Body of pancreas (tissue), 4 donors: ENCODE measurements around the gene TRAM2. TPM values are rescaled to one million over a fixed set of nuclear protein-coding genes. Genes with fewer than 3 reads are reported as not detected.

Experiments
- ATAC-seq: fragments of 150-250 bp; one replicate; pipeline ENCODE4 v1.9.1; 2016
- DNase-seq, 4 donors: peaks; one replicate each; pipeline ENCODE4 v3.0.0-alpha.2; 2019
- H3K27ac ChIP-seq, 4 donors: fragments of 200-600 bp; sonication (generic); 1 replicate in 3 of 4; 2 replicates in 1 of 4; pipeline versions ENCODE4 v1.5.1 to v1.6.1; 2016 to 2019; ENCODE audit warnings: mild to moderate bottlenecking in 1 of 4, mixed read lengths in 1 of 4, moderate library complexity in 1 of 4
- H3K27me3 ChIP-seq, 2 donors: fragments of 200-600 bp; sonication (generic); one replicate each; pipeline ENCODE4 v1.6.0; 2016; ENCODE audit warnings: mild to moderate bottlenecking in 1 of 2
- H3K36me3 ChIP-seq, 2 donors: fragments of 200-600 bp; sonication (generic); replicated peaks in 1 of 2; 2 replicates each; pipeline ENCODE4 v1.5.1; 2016; ENCODE audit warnings: low read depth in 2 of 2; ENCODE audit not compliant: insufficient read depth in 1 of 2
- H3K4me1 ChIP-seq: fragments of 200-600 bp; sonication (generic); one replicate; pipeline ENCODE4 v1.6.0; 2016
- H3K4me3 ChIP-seq, 2 donors: fragments of 200-600 bp; sonication (generic); 1 replicate in 1 of 2; 2 replicates in 1 of 2; pipeline ENCODE4 v1.5.1; 2016 to 2019
- H3K9me3 ChIP-seq, 3 donors: fragments of 200-600 bp; sonication (generic); 1 replicate in 2 of 3; 2 replicates in 1 of 3; pipeline ENCODE4 v1.5.1; 2016
- POLR2A ChIP-seq, 3 donors: fragments of 450-650 bp; IDR thresholded peaks; one replicate each; pipeline ENCODE4 v1.6.1; 2016; ENCODE audit warnings: antibody characterized with exemption in 3 of 3, mild to moderate bottlenecking in 2 of 3
- WGBS, 2 donors: methylation state at CpG; one replicate each; pipeline ENCODE4 v1.1.5; 2017; 5-methylcytosine and 5-hydroxymethylcytosine counted together
- intact Hi-C: fragments of 100-400 bp; cut with DNase I; formaldehyde crosslinking; loops from one replicate; pipeline ENCODE4 v1.15.1; 2023
- total RNA-seq, 2 donors: library from RNA; depleted of rRNA; stranded (reverse); fragments of >200 nt; gene quantifications; one replicate each; pipeline ENCODE4 v1.1.0, GENCODE V29; 2016
- TF ChIP-seq, protein P1 (sequence below), 7 experiments: fragments of 450-650 bp in 4 of 7; fragments of 200-600 bp in 3 of 7; sonication (generic) in 3 of 7; IDR thresholded peaks; one replicate each; pipeline ENCODE4 v1.5.1; 2016 to 2019; ENCODE audit warnings: antibody characterized with exemption in 7 of 7

The TRAM2 gene
- total RNA-seq, 2 donors from 2014 or later, result 6.7 to 7.9 TPM

DNA sequence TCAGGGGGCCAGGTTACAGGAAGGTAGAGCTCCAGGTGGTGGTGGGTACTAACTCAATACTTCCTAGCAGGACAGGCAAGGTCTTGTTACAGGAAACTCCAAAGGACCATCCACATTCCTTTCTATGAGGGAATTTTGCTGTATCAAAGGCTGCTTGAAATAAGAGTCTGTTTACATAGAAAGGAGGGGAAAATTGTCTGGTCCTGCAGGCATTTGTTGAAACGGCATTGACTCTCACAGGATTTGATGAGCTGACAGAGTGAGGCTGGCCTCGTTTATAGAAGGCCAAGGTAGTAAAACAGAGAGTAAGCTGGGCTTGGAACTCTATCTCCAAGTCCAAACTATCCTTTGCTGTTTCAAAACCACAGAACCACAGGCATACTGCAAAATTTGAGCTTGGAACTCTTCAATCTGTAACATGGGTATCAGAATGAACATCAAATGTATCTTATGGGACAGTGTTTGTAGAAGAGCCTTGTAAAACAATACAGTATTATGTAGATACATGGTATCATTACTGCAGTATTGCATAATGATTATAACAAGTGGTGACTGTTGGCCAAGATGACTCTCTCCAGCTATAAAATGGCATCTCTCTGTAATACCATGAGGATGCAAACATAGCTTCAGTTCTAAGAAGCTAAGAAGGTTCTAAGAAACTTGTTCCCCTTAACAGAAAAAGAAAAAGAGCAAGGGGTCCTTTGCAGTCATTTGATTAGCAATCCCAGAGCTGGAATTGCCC lies 61.5 kb downstream of the TRAM2 start:
- WGBS, 2 donors, result 71 to 78% methylated on average over 2 of the region's 2 CpGs
- DNase-seq, result no peak
- ATAC-seq, result no peak
- Histone ChIP-seq H3K36me3 (no peaks in the 10 kb centered on the region), H3K9me3 (no peaks in the 10 kb centered on the region), H3K27ac (no peak overlapping the region), H3K27me3 (no peaks in the 10 kb centered on the region), H3K4me3 (no peak overlapping the region), H3K4me1 (peaks cover 11% of the 10 kb centered on the region)
- no peak for TF ChIP-seq POLR2A (IDR thresholded peaks at IDR 0.05)
- TF ChIP-seq, protein P1, sequence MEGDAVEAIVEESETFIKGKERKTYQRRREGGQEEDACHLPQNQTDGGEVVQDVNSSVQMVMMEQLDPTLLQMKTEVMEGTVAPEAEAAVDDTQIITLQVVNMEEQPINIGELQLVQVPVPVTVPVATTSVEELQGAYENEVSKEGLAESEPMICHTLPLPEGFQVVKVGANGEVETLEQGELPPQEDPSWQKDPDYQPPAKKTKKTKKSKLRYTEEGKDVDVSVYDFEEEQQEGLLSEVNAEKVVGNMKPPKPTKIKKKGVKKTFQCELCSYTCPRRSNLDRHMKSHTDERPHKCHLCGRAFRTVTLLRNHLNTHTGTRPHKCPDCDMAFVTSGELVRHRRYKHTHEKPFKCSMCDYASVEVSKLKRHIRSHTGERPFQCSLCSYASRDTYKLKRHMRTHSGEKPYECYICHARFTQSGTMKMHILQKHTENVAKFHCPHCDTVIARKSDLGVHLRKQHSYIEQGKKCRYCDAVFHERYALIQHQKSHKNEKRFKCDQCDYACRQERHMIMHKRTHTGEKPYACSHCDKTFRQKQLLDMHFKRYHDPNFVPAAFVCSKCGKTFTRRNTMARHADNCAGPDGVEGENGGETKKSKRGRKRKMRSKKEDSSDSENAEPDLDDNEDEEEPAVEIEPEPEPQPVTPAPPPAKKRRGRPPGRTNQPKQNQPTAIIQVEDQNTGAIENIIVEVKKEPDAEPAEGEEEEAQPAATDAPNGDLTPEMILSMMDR (IDR thresholded peaks at IDR 0.05), result no peak
- intact Hi-C loops, result no loop called here

DNA sequence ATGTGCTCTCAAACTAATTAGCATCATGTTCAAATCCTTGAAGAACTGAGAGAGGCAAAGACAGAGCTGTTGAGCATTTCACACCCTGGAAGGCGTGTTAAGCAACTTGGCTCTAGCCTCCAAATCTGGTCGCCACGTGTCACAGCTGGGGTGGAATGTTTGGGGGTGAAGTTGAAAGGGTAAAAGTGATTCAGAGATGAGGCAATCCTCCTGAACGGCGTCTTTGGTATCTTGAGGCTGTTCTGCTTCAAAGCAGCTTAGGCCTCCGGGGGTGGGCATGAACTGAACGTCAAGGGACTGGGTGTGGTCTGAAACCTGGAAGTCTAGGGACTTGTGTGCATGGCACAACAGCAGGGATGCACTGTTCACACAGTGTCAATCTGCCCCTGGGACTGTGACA lies 62.3 kb downstream of the TRAM2 start:
- TF ChIP-seq POLR2A (IDR thresholded peaks at IDR 0.05), result no peak
- TF ChIP-seq, protein P1 (IDR thresholded peaks at IDR 0.05), result no peak
- no peak overlapping the region for H3K4me3 ChIP-seq
- intact Hi-C loops, result no loop called here
- H3K27ac ChIP-seq, result no peak overlapping the region
- H3K9me3 ChIP-seq, result no peaks in the 10 kb centered on the region
- H3K27me3 ChIP-seq, result no peaks in the 10 kb centered on the region
- DNase-seq (no peak), ATAC-seq (no peak)
- no peaks in the 10 kb centered on the region for H3K36me3 ChIP-seq
- WGBS, 2 donors, result 70 to 82% methylated on average over 7 of the region's 7 CpGs
- peaks cover 11% of the 10 kb centered on the region for H3K4me1 ChIP-seq

DNA sequence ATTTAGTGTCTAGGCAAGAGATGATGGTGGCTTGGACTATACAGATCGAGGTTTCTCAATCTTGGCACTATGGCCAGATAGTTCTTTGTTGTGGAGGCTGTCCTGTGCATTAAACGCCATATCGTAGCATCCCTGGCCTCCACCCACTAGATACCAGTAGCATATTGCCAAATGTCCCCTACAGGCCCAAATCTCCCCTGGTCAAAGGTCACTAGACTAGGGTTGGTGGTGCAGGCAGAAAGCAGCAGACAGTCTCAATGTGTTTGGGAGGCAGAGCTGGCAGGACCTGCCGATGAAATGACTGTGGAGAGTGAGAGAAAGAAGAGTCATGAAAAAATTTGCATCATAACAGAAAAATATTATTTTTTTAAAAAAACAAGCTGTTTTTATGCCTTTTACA lies 63.0 kb downstream of the TRAM2 start:
- Histone ChIP-seq H3K27me3 (no peaks in the 10 kb centered on the region), H3K4me1 (peaks cover 11% of the 10 kb centered on the region), H3K9me3 (no peaks in the 10 kb centered on the region), H3K36me3 (no peaks in the 10 kb centered on the region), H3K4me3 (no peak overlapping the region), H3K27ac (peak overlapping the region in 1 of 4 donors; percentile 31)
- 86 to 90% methylated on average over 4 of the region's 4 CpGs for WGBS, 2 donors
- DNase-seq (no peak), ATAC-seq (no peak)
- TF ChIP-seq, protein P1 (IDR thresholded peaks at IDR 0.05), result no peak
- TF ChIP-seq POLR2A (IDR thresholded peaks at IDR 0.05), result no peak
- intact Hi-C loops, result no loop called here

DNA sequence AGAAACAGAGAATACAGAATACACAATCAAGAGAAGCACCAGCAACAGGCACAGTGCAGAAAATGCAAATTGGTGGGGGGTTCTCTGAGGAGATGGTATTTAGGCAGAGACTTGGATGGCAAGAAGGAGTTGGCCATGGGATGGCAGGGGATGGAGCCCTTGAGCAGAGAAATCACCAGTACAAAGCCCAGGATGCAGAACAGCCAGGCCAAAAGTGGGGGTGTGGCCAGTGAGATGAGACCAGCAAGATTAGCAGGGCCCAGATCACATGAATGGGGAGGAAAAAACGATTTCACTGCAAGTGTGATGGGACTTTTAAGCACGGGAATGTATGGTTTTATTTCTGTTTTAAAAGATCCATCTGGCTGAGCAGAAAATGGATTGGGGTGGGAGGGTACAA lies 63.4 kb downstream of the TRAM2 start:
- no peak overlapping the region for H3K4me3 ChIP-seq
- ATAC-seq (no peak), DNase-seq (no peak)
- no peaks in the 10 kb centered on the region for H3K27me3 ChIP-seq
- H3K4me1 ChIP-seq, result peaks cover 11% of the 10 kb centered on the region
- intact Hi-C loops, result no loop called here
- WGBS, 2 donors, result 63 to 66% methylated on average over 2 of the region's 2 CpGs
- H3K9me3 ChIP-seq, result no peaks in the 10 kb centered on the region
- TF ChIP-seq POLR2A (IDR thresholded peaks at IDR 0.05), result no peak
- TF ChIP-seq, protein P1 (IDR thresholded peaks at IDR 0.05), result no peak
- H3K36me3 ChIP-seq, result no peaks in the 10 kb centered on the region
- peak overlapping the region in 1 of 4 donors; percentile 31 for H3K27ac ChIP-seq

DNA sequence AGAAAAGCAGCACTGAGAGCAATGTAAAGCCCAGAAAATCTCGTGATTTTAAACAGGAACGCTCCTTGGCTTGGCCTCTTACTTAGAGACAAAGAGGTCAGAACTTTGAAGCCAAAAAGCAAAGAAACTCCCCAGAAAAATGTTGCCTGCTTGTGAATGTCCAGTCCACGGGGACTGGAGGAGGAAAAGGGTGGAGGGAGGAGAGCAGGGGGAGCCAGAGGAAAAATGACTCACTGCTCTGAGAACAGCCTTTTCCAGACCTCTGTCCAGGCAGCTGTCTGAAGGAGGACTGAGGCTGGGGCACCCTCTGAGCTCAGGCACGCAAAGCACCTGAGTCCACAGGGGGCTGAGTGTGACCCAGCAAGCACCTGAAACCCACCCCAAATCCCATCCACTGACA lies 64.7 kb downstream of the TRAM2 start:
- TF ChIP-seq, protein P1 (IDR thresholded peaks at IDR 0.05), result no peak
- TF ChIP-seq POLR2A (IDR thresholded peaks at IDR 0.05), result no peak
- H3K4me3 ChIP-seq, result no peak overlapping the region
- H3K9me3 ChIP-seq, result no peaks in the 10 kb centered on the region
- ATAC-seq (peak; percentile 68), DNase-seq (peak in 1 of 4 donors; percentile 36)
- H3K4me1 ChIP-seq, result no peaks in the 10 kb centered on the region
- 83 to 90% methylated on average over 4 of the region's 4 CpGs for WGBS, 2 donors
- H3K36me3 ChIP-seq, result no peaks in the 10 kb centered on the region
- H3K27ac ChIP-seq, result peak overlapping the region in 2 of 4 donors; percentile 27 to 40
- intact Hi-C loops, result no loop called here
- H3K27me3 ChIP-seq, result no peaks in the 10 kb centered on the region
